ENCODE data around the gene PSME3IP1.

PSME3IP1 gene

DNA sequence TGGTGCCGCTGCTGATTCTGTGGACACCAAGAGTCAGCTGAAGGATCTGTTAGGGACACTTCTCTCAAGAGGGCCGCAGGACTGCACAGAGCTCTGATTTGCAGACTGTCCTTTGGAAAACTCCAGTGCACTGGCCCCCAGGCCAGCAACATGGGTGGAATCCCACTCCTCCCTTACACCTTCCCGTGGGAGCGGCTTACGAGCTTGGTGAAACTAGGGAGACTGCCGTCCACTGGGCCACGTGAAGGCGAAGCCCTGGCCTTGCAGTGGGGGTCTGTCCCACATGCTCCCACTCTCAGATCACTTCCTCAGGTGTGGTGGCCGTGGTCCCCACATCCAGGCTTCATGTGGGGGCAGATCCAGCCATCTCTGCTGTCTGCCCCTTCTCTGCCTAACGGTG is 36.4 kb downstream of the PSME3IP1 start:
- TF ChIP-seq, protein P1, sequence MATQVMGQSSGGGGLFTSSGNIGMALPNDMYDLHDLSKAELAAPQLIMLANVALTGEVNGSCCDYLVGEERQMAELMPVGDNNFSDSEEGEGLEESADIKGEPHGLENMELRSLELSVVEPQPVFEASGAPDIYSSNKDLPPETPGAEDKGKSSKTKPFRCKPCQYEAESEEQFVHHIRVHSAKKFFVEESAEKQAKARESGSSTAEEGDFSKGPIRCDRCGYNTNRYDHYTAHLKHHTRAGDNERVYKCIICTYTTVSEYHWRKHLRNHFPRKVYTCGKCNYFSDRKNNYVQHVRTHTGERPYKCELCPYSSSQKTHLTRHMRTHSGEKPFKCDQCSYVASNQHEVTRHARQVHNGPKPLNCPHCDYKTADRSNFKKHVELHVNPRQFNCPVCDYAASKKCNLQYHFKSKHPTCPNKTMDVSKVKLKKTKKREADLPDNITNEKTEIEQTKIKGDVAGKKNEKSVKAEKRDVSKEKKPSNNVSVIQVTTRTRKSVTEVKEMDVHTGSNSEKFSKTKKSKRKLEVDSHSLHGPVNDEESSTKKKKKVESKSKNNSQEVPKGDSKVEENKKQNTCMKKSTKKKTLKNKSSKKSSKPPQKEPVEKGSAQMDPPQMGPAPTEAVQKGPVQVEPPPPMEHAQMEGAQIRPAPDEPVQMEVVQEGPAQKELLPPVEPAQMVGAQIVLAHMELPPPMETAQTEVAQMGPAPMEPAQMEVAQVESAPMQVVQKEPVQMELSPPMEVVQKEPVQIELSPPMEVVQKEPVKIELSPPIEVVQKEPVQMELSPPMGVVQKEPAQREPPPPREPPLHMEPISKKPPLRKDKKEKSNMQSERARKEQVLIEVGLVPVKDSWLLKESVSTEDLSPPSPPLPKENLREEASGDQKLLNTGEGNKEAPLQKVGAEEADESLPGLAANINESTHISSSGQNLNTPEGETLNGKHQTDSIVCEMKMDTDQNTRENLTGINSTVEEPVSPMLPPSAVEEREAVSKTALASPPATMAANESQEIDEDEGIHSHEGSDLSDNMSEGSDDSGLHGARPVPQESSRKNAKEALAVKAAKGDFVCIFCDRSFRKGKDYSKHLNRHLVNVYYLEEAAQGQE (IDR thresholded peaks at IDR 0.05; ENCODE audit: insufficient read depth in 1 of 2, low read depth in 2 of 2, low read length in 2 of 2), result no peak
- TF ChIP-seq TAF1 (IDR thresholded peaks at IDR 0.05; ENCODE audit: borderline replicate concordance, insufficient read depth, low read length) (no peak), POLR2AphosphoS5 (IDR thresholded peaks at IDR 0.05; ENCODE audit: low read depth, low read length) (no peak), SIN3A (IDR thresholded peaks at IDR 0.05; ENCODE audit: borderline replicate concordance, insufficient read depth, low read length) (no peak), FOXP2 (optimal IDR thresholded peaks at IDR 0.05; ENCODE audit: borderline replicate concordance, extremely low read depth, extremely low read length, insufficient read depth) (no peak)

DNA sequence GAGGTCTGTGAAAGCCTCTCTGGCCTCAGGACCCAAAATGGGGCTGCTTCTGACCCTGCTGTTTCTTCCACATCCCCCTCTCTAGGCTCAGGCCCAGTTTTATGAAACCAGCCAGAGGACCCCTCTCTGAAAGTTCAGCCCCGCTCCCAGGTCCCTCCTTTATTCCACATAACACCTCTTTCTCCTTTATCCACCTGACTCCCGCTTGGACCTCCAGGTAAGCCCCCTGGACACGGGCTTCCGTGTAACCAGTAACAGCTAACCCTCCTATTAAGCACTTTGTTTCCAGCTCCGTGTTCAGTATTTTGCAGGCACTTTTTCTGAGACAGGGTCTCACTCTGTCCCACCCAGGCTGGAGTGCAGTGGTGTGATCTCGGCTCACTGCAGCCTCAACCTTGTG is 37.4 kb downstream of the PSME3IP1 start:
- TF ChIP-seq SIN3A (IDR thresholded peaks at IDR 0.05; ENCODE audit: borderline replicate concordance, insufficient read depth, low read length) (no peak), TAF1 (IDR thresholded peaks at IDR 0.05; ENCODE audit: borderline replicate concordance, insufficient read depth, low read length) (no peak), POLR2AphosphoS5 (IDR thresholded peaks at IDR 0.05; ENCODE audit: low read depth, low read length) (no peak), FOXP2 (optimal IDR thresholded peaks at IDR 0.05; ENCODE audit: borderline replicate concordance, extremely low read depth, extremely low read length, insufficient read depth) (no peak)
- TF ChIP-seq, protein P1 (IDR thresholded peaks at IDR 0.05; ENCODE audit: insufficient read depth in 1 of 2, low read depth in 2 of 2, low read length in 2 of 2), result no peak

- TF ChIP-seq, protein P1 (IDR thresholded peaks at IDR 0.05; ENCODE audit: insufficient read depth in 1 of 2, low read depth in 2 of 2, low read length in 2 of 2), result no peak
- TF ChIP-seq FOXP2 (optimal IDR thresholded peaks at IDR 0.05; ENCODE audit: borderline replicate concordance, extremely low read depth, extremely low read length, insufficient read depth), result peak; percentile 29
These were observed 38.2 kb downstream of the PSME3IP1 start for GRCh38 chr16:57147381-57148221.

GRCh38 chr16:57146735-57147134 is 39.1 kb downstream of the PSME3IP1 start:
- no peak for TF ChIP-seq POLR2AphosphoS5 (IDR thresholded peaks at IDR 0.05; ENCODE audit: low read depth, low read length)
- TF ChIP-seq TAF1 (IDR thresholded peaks at IDR 0.05; ENCODE audit: borderline replicate concordance, insufficient read depth, low read length), result no peak
- TF ChIP-seq, protein P1 (IDR thresholded peaks at IDR 0.05; ENCODE audit: insufficient read depth in 1 of 2, low read depth in 2 of 2, low read length in 2 of 2), result no peak
- no peak for TF ChIP-seq FOXP2 (optimal IDR thresholded peaks at IDR 0.05; ENCODE audit: borderline replicate concordance, extremely low read depth, extremely low read length, insufficient read depth)
- no peak for TF ChIP-seq SIN3A (IDR thresholded peaks at IDR 0.05; ENCODE audit: borderline replicate concordance, insufficient read depth, low read length)

Data from PFSK-1 (cell line).